SH-SY5Y (cell line): ENCODE results near the gene VPS13D.

Experiments
- GATA2 ChIP-seq: IDR thresholded peaks from 2 replicates; pipeline ENCODE4 v1.6.1; 2011; ENCODE audit warnings: mild to moderate bottlenecking, low read depth, low read length
- GATA3 ChIP-seq: IDR thresholded peaks from 2 replicates; pipeline ENCODE4 v1.6.1; 2011; ENCODE audit warnings: low read depth, mild to moderate bottlenecking, low read length, moderate library complexity

DNA sequence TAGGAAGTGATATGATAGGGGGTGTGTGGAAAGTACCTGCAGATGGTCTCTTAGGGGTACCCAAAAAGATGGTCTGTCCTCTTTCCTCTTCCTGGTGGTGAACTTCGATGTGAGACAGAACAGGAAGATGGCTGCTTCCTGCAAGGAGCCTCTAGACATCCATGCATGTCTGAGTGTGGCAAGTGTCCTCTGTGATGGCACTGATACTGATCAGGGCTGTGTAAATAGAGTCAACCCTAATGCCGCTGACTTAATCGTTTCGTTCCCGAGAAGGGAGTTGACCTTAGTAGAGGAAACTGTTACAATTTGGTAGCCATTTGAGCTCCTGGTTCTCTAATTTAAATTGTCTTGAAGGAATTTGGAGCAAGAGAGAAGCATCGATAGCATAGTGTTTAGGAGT lies 168.6 kb downstream of the VPS13D start:
- TF ChIP-seq GATA2 (no peak), GATA3 (no peak)
